Transverse colon (tissue), 4 donors: ENCODE measurements around the gene ITGA4. TPM values are rescaled to one million over a fixed set of nuclear protein-coding genes. Genes with fewer than 3 reads are reported as not detected.
A peak's percentile ranks its signal among the peaks of the same experiment; 100 is the strongest.

Experiments
- DNase-seq: peaks from one replicate; pipeline ENCODE4 v3.0.0-alpha.2; 2019
- H3K27ac ChIP-seq, 4 donors: fragments of 200-600 bp; sonication (generic); 2 replicates each; pipeline ENCODE4 v1.5.1; 2016 to 2018; ENCODE audit warnings: inconsistent platforms in 4 of 4
- H3K27me3 ChIP-seq: fragments of 200-600 bp; sonication (generic); 2 replicates; pipeline ENCODE4 v1.5.1; 2017; ENCODE audit warnings: inconsistent platforms
- H3K36me3 ChIP-seq, 4 donors: fragments of 200-600 bp; sonication (generic); 2 replicates each; pipeline ENCODE4 v1.5.1; 2017 to 2019; ENCODE audit warnings: inconsistent platforms in 4 of 4
- H3K4me1 ChIP-seq, 4 donors: fragments of 200-600 bp; sonication (generic); 2 replicates each; pipeline ENCODE4 v1.5.1; 2017 to 2020; ENCODE audit warnings: inconsistent platforms in 4 of 4
- H3K4me3 ChIP-seq, 4 donors: fragments of 200-600 bp; sonication (generic); 1 replicate in 1 of 4; 2 replicates in 3 of 4; pipeline versions ENCODE4 v1.5.1 to v1.6.1; 2017 to 2019; ENCODE audit warnings: inconsistent platforms in 4 of 4
- H3K9me3 ChIP-seq, 2 donors: fragments of 200-600 bp; sonication (generic); 2 replicates each; pipeline ENCODE4 v1.5.1; 2017 to 2019; ENCODE audit warnings: inconsistent platforms in 2 of 2
- CTCF ChIP-seq, 5 experiments: fragments of 200-600 bp in 3 of 5; fragments of 450-650 bp in 2 of 5; sonication (generic) in 3 of 5; IDR thresholded peaks; 1 replicate in 2 of 5; 2 replicates in 3 of 5; pipeline ENCODE4 v1.5.1; 2016 to 2017; ENCODE audit warnings: antibody characterized with exemption in 5 of 5, inconsistent platforms in 3 of 5, mild to moderate bottlenecking in 2 of 5, moderate library complexity in 1 of 5
- EP300 ChIP-seq: sonication (generic); formaldehyde crosslinking; IDR thresholded peaks from one replicate; pipeline ENCODE4 v1.6.1; 2017; ENCODE audit warnings: antibody characterized with exemption, low read depth
- POLR2A ChIP-seq: fragments of 450-650 bp; IDR thresholded peaks from one replicate; pipeline ENCODE4 v1.6.1; 2016; ENCODE audit warnings: antibody characterized with exemption, mild to moderate bottlenecking, moderate library complexity
- POLR2AphosphoS5 ChIP-seq, 3 donors: sonication (generic); formaldehyde crosslinking; IDR thresholded peaks; one replicate each; pipeline ENCODE4 v1.6.1; 2016; ENCODE audit warnings: antibody characterized with exemption in 3 of 3
- WGBS, 2 donors: methylation state at CpG; one replicate each; pipeline ENCODE4 v1.1.5; 2018; ENCODE audit warnings: low coverage in 1 of 2; 5-methylcytosine and 5-hydroxymethylcytosine counted together
- in situ Hi-C, 4 donors: fragments of 200-750 bp; cut with MboI; loops; one replicate each; pipeline versions ENCODE4 v1.15.0 to v1.15.1; 2017; ENCODE audit warnings: low sequenced_read_pairs in 3 of 4, low pct_ligation_motif_present in 1 of 4, low pct_unique_long_range_greater_than_20kb in 1 of 4
- intact Hi-C: fragments of 100-400 bp; cut with DNase I; formaldehyde crosslinking; loops from one replicate; pipeline ENCODE4 v1.15.1; 2023; ENCODE audit warnings: low total_unique reads
- total RNA-seq, 4 donors: library from RNA; depleted of rRNA; stranded (reverse); fragments of >200 nt; gene quantifications; one replicate each; pipeline ENCODE4 v1.1.0, GENCODE V29; 2016

The ITGA4 gene
- total RNA-seq, 4 donors from 2014 or later = 1.1 to 30.8 (median 5.1) TPM

GRCh38 chr2:181459621-181460021, 2.4 kb downstream of the ITGA4 start:
- H3K4me3 ChIP-seq = peak overlapping the region in 2 of 4 donors; percentile 4 to 51
- no peaks in the 10 kb centered on the region for H3K9me3 ChIP-seq
- intact Hi-C loops = no loop called here
- in situ Hi-C loops = loop anchor here (10.0 to 25.0 kb wide), 6 partner anchors 155 to 1347 kb away; no protein-coding TSS in a partner anchor
- H3K4me1 ChIP-seq = peaks cover 0 to 15% (median 8%) of the 10 kb centered on the region in 4 donors
- peaks cover 13% of the 10 kb centered on the region for H3K27me3 ChIP-seq
- DNase-seq = no peak
- TF ChIP-seq CTCF (IDR thresholded peaks at IDR 0.05) = no peak
- TF ChIP-seq POLR2AphosphoS5 (IDR thresholded peaks at IDR 0.05) = no peak
- no peak for TF ChIP-seq EP300
- TF ChIP-seq POLR2A = no peak
- WGBS, 2 donors = 11 to 17% methylated on average over 1 of the region's 1 CpG
- H3K27ac ChIP-seq = peak overlapping the region; percentile 8 to 86 (median 80)
- H3K36me3 ChIP-seq = no peaks in the 10 kb centered on the region

GRCh38 chr2:181461056-181461997, 4.1 kb downstream of the ITGA4 start:
- H3K27ac ChIP-seq = peak overlapping the region; percentile 0 to 48 (median 20)
- in situ Hi-C loops = loop anchor here (10.0 to 25.0 kb wide), 6 partner anchors 157 to 1349 kb away; no protein-coding TSS in a partner anchor

GRCh38 chr2:181462033-181462432, 4.8 kb downstream of the ITGA4 start:
- Histone ChIP-seq H3K27ac (peak overlapping the region in 3 of 4 donors; percentile 2 to 48 (median 29)), H3K27me3 (peaks cover 13% of the 10 kb centered on the region), H3K4me1 (peaks cover 0 to 8% (median 4%) of the 10 kb centered on the region in 4 donors), H3K4me3 (no peak overlapping the region), H3K36me3 (no peaks in the 10 kb centered on the region), H3K9me3 (no peaks in the 10 kb centered on the region)
- intact Hi-C loops (no loop called here), in situ Hi-C loops (loop anchor here (10.0 to 25.0 kb wide), 6 partner anchors 157 to 1350 kb away; no protein-coding TSS in a partner anchor)
- TF ChIP-seq CTCF (IDR thresholded peaks at IDR 0.05) (no peak), POLR2A (no peak), POLR2AphosphoS5 (IDR thresholded peaks at IDR 0.05) (no peak), EP300 (no peak)
- no peak for DNase-seq
- WGBS, 2 donors = 21 to 63% methylated on average over 1 of the region's 1 CpG

More at GRCh38 chr2:181461056-181461997, 4.1 kb downstream of the ITGA4 start:
- H3K4me1 ChIP-seq = peaks cover 0 to 15% (median 10%) of the 10 kb centered on the region in 4 donors
- no peaks in the 10 kb centered on the region for H3K36me3 ChIP-seq
- DNase-seq = peak; percentile 10
- H3K27me3 ChIP-seq = peaks cover 13% of the 10 kb centered on the region
- no peak overlapping the region for H3K4me3 ChIP-seq
- no peaks in the 10 kb centered on the region for H3K9me3 ChIP-seq
- intact Hi-C loops = no loop called here
- TF ChIP-seq POLR2A = no peak
- TF ChIP-seq CTCF (IDR thresholded peaks at IDR 0.05) = no peak
- TF ChIP-seq POLR2AphosphoS5 (IDR thresholded peaks at IDR 0.05) = no peak
- TF ChIP-seq EP300 = no peak
- WGBS, 2 donors = 71 to 87% methylated on average over 3 to 7 of the region's 7 CpGs

GRCh38 chr2:181463588-181463987, 6.4 kb downstream of the ITGA4 start:
- Histone ChIP-seq H3K9me3 (no peaks in the 10 kb centered on the region), H3K36me3 (no peaks in the 10 kb centered on the region), H3K4me1 (peaks cover 0 to 8% (median 0%) of the 10 kb centered on the region in 4 donors), H3K4me3 (no peak overlapping the region), H3K27ac (no peak overlapping the region), H3K27me3 (no peaks in the 10 kb centered on the region)
- in situ Hi-C loops (loop anchor here (10.0 to 25.0 kb wide), 6 partner anchors 159 to 1351 kb away; no protein-coding TSS in a partner anchor), intact Hi-C loops (no loop called here)
- no peak for DNase-seq
- TF ChIP-seq CTCF (IDR thresholded peaks at IDR 0.05) (no peak), POLR2A (no peak), EP300 (no peak), POLR2AphosphoS5 (IDR thresholded peaks at IDR 0.05) (no peak)
- 85 to 90% methylated on average over 3 of the region's 3 CpGs for WGBS, 2 donors
